H1 (cell line): ENCODE measurements around the gene ACTRT3. TPM values are rescaled to one million over a fixed set of nuclear protein-coding genes. Genes with fewer than 3 reads are reported as not detected.

Source experiments
- CTCF ChIA-PET: fragments of 300-600 bp; sonication (Branson Sonifier 250); formaldehyde crosslinking; loops from one replicate; lab custom pipeline; 2021; ENCODE audit not compliant: partially characterized antibody; lab: Charles Lee
- POLR2A ChIA-PET: fragments of 300-600 bp; sonication (Branson Sonifier 250); formaldehyde crosslinking; loops from one replicate; lab custom pipeline; 2021; ENCODE audit warnings: inconsistent platforms; ENCODE audit not compliant: partially characterized antibody; lab: Charles Lee
- DNase-seq, 2 experiments: peaks; one replicate each; pipeline versions ENCODE4 v3.0.0 to v3.0.0-alpha.2; 2010 to 2022; ENCODE audit warnings: low spot score in 2 of 2, low read depth in 1 of 2, mixed read lengths in 1 of 2
- FAIRE-seq: peaks from 2 replicates; lab custom pipeline; 2011; peaks lifted over from hg19 to GRCh38; lab: Jason Lieb, UNC
- H2AFZ ChIP-seq: 2 replicates; pipeline ENCODE4 v1.8.1; 2012; ENCODE audit warnings: low read length, inconsistent platforms
- H2AK5ac ChIP-seq: 2 replicates; pipeline ENCODE4 v1.6.1; 2013; ENCODE audit warnings: low read depth, low read length
- H2BK120ac ChIP-seq: replicated peaks from 2 replicates; pipeline ENCODE3; 2013; ENCODE audit warnings: low read depth, low read length, inconsistent platforms
- H2BK12ac ChIP-seq: 2 replicates; pipeline ENCODE4 v1.6.1; 2013; ENCODE audit warnings: low read depth, low read length
- H2BK15ac ChIP-seq: 2 replicates; pipeline ENCODE4 v1.6.1; 2013; ENCODE audit warnings: low read length
- H2BK20ac ChIP-seq: 2 replicates; pipeline ENCODE4 v1.6.1; 2013; ENCODE audit warnings: low read length
- H2BK5ac ChIP-seq: 2 replicates; pipeline ENCODE4 v1.6.1; 2013; ENCODE audit warnings: low read depth, low read length
- H3K14ac ChIP-seq: 2 replicates; pipeline ENCODE4 v1.6.1; 2013; ENCODE audit warnings: inconsistent platforms; ENCODE audit not compliant: insufficient read length
- H3K18ac ChIP-seq: 2 replicates; pipeline ENCODE4 v1.6.1; 2013; ENCODE audit warnings: low read length; ENCODE audit errors: extremely low read depth
- H3K23ac ChIP-seq: 2 replicates; pipeline ENCODE4 v1.6.1; 2013; ENCODE audit warnings: inconsistent platforms; ENCODE audit not compliant: insufficient read length
- H3K23me2 ChIP-seq: 2 replicates; pipeline ENCODE4 v1.6.1; 2013; ENCODE audit warnings: low read depth, low read length
- H3K27ac ChIP-seq: 2 replicates; pipeline ENCODE4 v1.6.1; 2011; ENCODE audit warnings: low read depth, low read length, inconsistent platforms
- H3K27me3 ChIP-seq, 4 experiments: replicated peaks in 1 of 4; 1 replicate in 1 of 4; 2 replicates in 3 of 4; pipeline versions ENCODE4 v1.6.1 to v1.8.1; 2011 to 2013; ENCODE audit warnings: low read length in 3 of 4, mild to moderate bottlenecking in 3 of 4, inconsistent platforms in 2 of 4, mixed read lengths in 2 of 4, moderate library complexity in 1 of 4; ENCODE audit not compliant: control insufficient read depth in 3 of 4, insufficient read depth in 3 of 4; ENCODE audit errors: extremely low read depth in 1 of 4
- H3K36me3 ChIP-seq, 4 experiments: 2 replicates each; pipeline versions ENCODE4 v1.6.1 to v1.8.1; 2011 to 2013; ENCODE audit warnings: mild to moderate bottlenecking in 4 of 4, low read length in 3 of 4, moderate library complexity in 2 of 4, control low read depth in 1 of 4, inconsistent platforms in 1 of 4; ENCODE audit not compliant: insufficient read depth in 4 of 4, control insufficient read depth in 2 of 4
- H3K4ac ChIP-seq: replicated peaks from 2 replicates; pipeline ENCODE3; 2013; ENCODE audit warnings: low read length, low read depth, mixed read lengths, inconsistent platforms; ENCODE audit not compliant: insufficient read length
- H3K4me1 ChIP-seq, 4 experiments: replicated peaks in 1 of 4; 1 replicate in 1 of 4; 2 replicates in 3 of 4; pipeline versions ENCODE4 v1.6.1 to v1.8.1; 2011 to 2013; ENCODE audit warnings: low read length in 3 of 4, inconsistent platforms in 2 of 4, mixed read lengths in 1 of 4; ENCODE audit not compliant: insufficient read depth in 4 of 4, control insufficient read depth in 3 of 4
- H3K4me2 ChIP-seq, 2 experiments: 2 replicates each; pipeline versions ENCODE4 v1.6.1 to v1.8.1; 2011 to 2013; ENCODE audit warnings: low read depth in 2 of 2, low read length in 2 of 2, control low read depth in 1 of 2, inconsistent platforms in 1 of 2, mild to moderate bottlenecking in 1 of 2; ENCODE audit not compliant: insufficient read depth in 1 of 2
- H3K4me3 ChIP-seq, 4 experiments: fragments of 200-600, 300-600 bp in 1 of 4; sonication (generic), shearing (Covaris generic), sonication (Bioruptor Twin) in 1 of 4; 2 replicates each; pipeline versions ENCODE4 v1.5.1 to v1.8.1; 2011 to 2016; ENCODE audit warnings: low read length in 4 of 4, low read depth in 3 of 4, control low read depth in 2 of 4, inconsistent platforms in 2 of 4, mild to moderate bottlenecking in 2 of 4, mixed read lengths in 1 of 4, moderate library complexity in 1 of 4; ENCODE audit not compliant: insufficient read depth in 2 of 4; ENCODE audit errors: extremely low read depth in 1 of 4
- H3K56ac ChIP-seq: replicated peaks from 2 replicates; pipeline ENCODE3; 2013; ENCODE audit warnings: low read depth, mild to moderate bottlenecking, mixed read lengths, low read length, inconsistent platforms; ENCODE audit not compliant: insufficient read length
- H3K79me1 ChIP-seq: 2 replicates; pipeline ENCODE4 v1.6.1; 2013; ENCODE audit warnings: low read depth, low read length, control low read depth
- H3K79me2 ChIP-seq, 2 experiments: 2 replicates each; pipeline versions ENCODE4 v1.6.1 to v1.8.1; 2012 to 2013; ENCODE audit warnings: low read length in 2 of 2, mild to moderate bottlenecking in 2 of 2, inconsistent platforms in 1 of 2; ENCODE audit not compliant: insufficient read depth in 2 of 2, control insufficient read depth in 1 of 2
- H3K9ac ChIP-seq, 4 experiments: replicated peaks in 1 of 4; 1 replicate in 1 of 4; 2 replicates in 3 of 4; pipeline versions ENCODE4 v1.6.1 to v1.8.1; 2011 to 2013; ENCODE audit warnings: low read depth in 3 of 4, low read length in 3 of 4, control low read depth in 2 of 4, mild to moderate bottlenecking in 2 of 4, moderate library complexity in 2 of 4, inconsistent platforms in 1 of 4; ENCODE audit errors: extremely low read depth in 1 of 4
- H3K9me3 ChIP-seq, 2 experiments: 2 replicates each; pipeline versions ENCODE4 v1.6.1 to v1.8.1; 2012 to 2013; ENCODE audit warnings: mild to moderate bottlenecking in 2 of 2, moderate library complexity in 2 of 2, control low read depth in 1 of 2, inconsistent platforms in 1 of 2, low read depth in 1 of 2, low read length in 1 of 2, mixed read lengths in 1 of 2; ENCODE audit not compliant: insufficient read depth in 2 of 2
- H4K20me1 ChIP-seq, 2 experiments: replicated peaks in 1 of 2; 2 replicates each; pipeline versions ENCODE3 to v1.8.1; 2011 to 2013; ENCODE audit warnings: inconsistent platforms in 2 of 2, low read length in 2 of 2, mild to moderate bottlenecking in 1 of 2; ENCODE audit not compliant: insufficient read depth in 2 of 2, control insufficient read depth in 1 of 2
- H4K5ac ChIP-seq: 2 replicates; pipeline ENCODE4 v1.6.1; 2013; ENCODE audit warnings: low read length, low read depth, mixed read lengths, inconsistent platforms; ENCODE audit not compliant: insufficient read length
- H4K8ac ChIP-seq: 2 replicates; pipeline ENCODE4 v1.8.0; 2013; ENCODE audit warnings: mild to moderate bottlenecking, moderate library complexity, low read length, inconsistent platforms; ENCODE audit not compliant: insufficient read depth; ENCODE audit errors: extremely low read depth
- H4K91ac ChIP-seq: replicated peaks from 2 replicates; pipeline ENCODE3; 2013; ENCODE audit warnings: low read length, mixed read lengths, inconsistent platforms; ENCODE audit not compliant: insufficient read length
- ATF2 ChIP-seq: IDR thresholded peaks from 2 replicates; pipeline ENCODE4 v1.6.1; 2012; ENCODE audit warnings: low read length, inconsistent platforms
- CREB1 ChIP-seq: IDR thresholded peaks from 2 replicates; pipeline ENCODE4 v1.6.1; 2012; ENCODE audit warnings: inconsistent platforms
- FOSL1 ChIP-seq: IDR thresholded peaks from 2 replicates; pipeline ENCODE4 v1.6.1; 2011; ENCODE audit warnings: mild to moderate bottlenecking, low read depth, low read length, moderate library complexity; ENCODE audit not compliant: insufficient read depth
- SIRT6 ChIP-seq: IDR thresholded peaks from one replicate; pipeline ENCODE4 v1.7.1; 2012; ENCODE audit warnings: low read length, inconsistent platforms
- SP4 ChIP-seq: IDR thresholded peaks from 2 replicates; pipeline ENCODE4 v1.6.1; 2012; ENCODE audit warnings: low read length, inconsistent platforms
- TBP ChIP-seq: IDR thresholded peaks from 2 replicates; pipeline ENCODE4 v1.6.1; 2011; ENCODE audit warnings: low read depth, low read length, improper control_type of control experiment
- USF2 ChIP-seq: IDR thresholded peaks from 2 replicates; pipeline ENCODE4 v1.6.1; 2011; ENCODE audit warnings: low read length, improper control_type of control experiment
- WGBS, 2 experiments: shearing (Covaris generic) in 1 of 2; methylation state at CpG; one replicate each; pipeline versions ENCODE4 v1.1.6 to v1.1.7; 2013 to 2015; ENCODE audit warnings: low lambda C conversion rate in 2 of 2, mixed read lengths in 2 of 2, inconsistent platforms in 1 of 2, low coverage in 1 of 2, missing lambda C conversion rate in 1 of 2; ENCODE audit not compliant: insufficient replicate concordance in 2 of 2, insufficient coverage in 1 of 2, insufficient read length in 1 of 2; ENCODE audit errors: extremely low coverage in 1 of 2, missing lambda C conversion rate in 1 of 2; 5-methylcytosine and 5-hydroxymethylcytosine counted together
- polyA plus RNA-seq, 7 experiments: library from polyadenylated mRNA; depleted of rRNA in 3 of 7; stranded (reverse) in 5 of 7; unstranded in 2 of 7; fragments of >200 nt in 5 of 7; fragments of 200-250 nt in 2 of 7; gene quantifications; 1 replicate in 5 of 7; 2 replicates in 1 of 7; 4 replicates in 1 of 7; pipeline versions ENCODE4 v1.2.1 to v1.2.3, GENCODE V29; 2011 to 2013; ENCODE audit warnings: missing spikeins in 2 of 7, mixed read lengths in 2 of 7
- total RNA-seq: library from RNA; stranded (reverse); fragmentation: NEBNext Ultra II Directional; extraction: Animal tissue kit (Norgen Biotek cat#: 25700); gene quantifications from 2 replicates; pipeline ENCODE4 v1.2.1, GENCODE V29; 2021

ACTRT3 gene
- total and polyA plus RNA-seq, 2 of the 8 experiments (the other 6 are each of a cell fraction or from before 2014, with no cell fraction given): 3.4 to 5.9 TPM

GRCh38 chr3:169781209-169781855, 12.0 kb upstream of the ACTRT3 start:
- Histone ChIP-seq H2BK12ac (no peak overlapping the region), H3K23ac (no peak overlapping the region), H3K9me3 (no peaks in the 10 kb centered on the region), H2AK5ac (no peak overlapping the region), H3K4me2 (no peak overlapping the region), H4K91ac (no peak overlapping the region), H3K79me2 (peaks cover 0 to 23% of the 10 kb centered on the region in 2 experiments; a peak in 2 of 4 replicates), H3K9ac (no peak overlapping the region), H3K14ac (no peak overlapping the region), H4K5ac (no peak overlapping the region), H2BK5ac (no peak overlapping the region), H3K23me2 (no peaks in the 10 kb centered on the region), H3K27ac (no peak overlapping the region), H3K79me1 (no peaks in the 10 kb centered on the region), H3K18ac (no peak overlapping the region), H2BK20ac (no peak overlapping the region), H2BK15ac (no peak overlapping the region), H3K36me3 (peaks cover 5 to 86% (median 52%) of the 10 kb centered on the region in 4 experiments; a peak in 7 of 8 replicates), H3K4ac (no peak overlapping the region), H2AFZ (no peak overlapping the region), H2BK120ac (no peak overlapping the region), H3K27me3 (no peaks in the 10 kb centered on the region), H3K4me1 (peaks cover 0 to 2% (median 0%) of the 10 kb centered on the region in 4 experiments; a peak in 1 of 7 replicates), H3K56ac (no peak overlapping the region), H3K4me3 (no peak overlapping the region), H4K8ac (no peak overlapping the region), H4K20me1 (peaks cover 0 to 2% of the 10 kb centered on the region in 2 experiments)
- ChIA-PET CTCF (no interaction called here), POLR2A (interaction anchor here (1.3 to 1.4 kb wide), 2 partner anchors 14 to 17 kb away, joined by 4 read pairs; no protein-coding TSS in a partner anchor)
- DNase-seq (no peak), FAIRE-seq (no peak)
- no peak for TF ChIP-seq USF2
- no peak for TF ChIP-seq CREB1
- no peak for TF ChIP-seq ATF2
- no peak for TF ChIP-seq FOSL1
- no peak for TF ChIP-seq SIRT6
- no peak for TF ChIP-seq SP4
- TF ChIP-seq TBP: no peak
- 89% methylated on average over 4 of the region's 4 CpGs; no CpG with 5 or more reads in 1 of the 2 experiments for WGBS, 2 experiments
